Non-pigmented ciliary epithelial cell (primary cell): ENCODE results near the gene CTSD.

Experiments
- DNase-seq: peaks from one replicate; pipeline ENCODE4 v3.0.0-alpha.2; 2010; ENCODE audit warnings: low read depth

CTSD gene

GRCh38 chr11:1755692-1756561, 7.8 kb downstream of the CTSD start:
- DNase-seq = no peak

- no peak for DNase-seq
Observed at GRCh38 chr11:1755344-1755691, 8.4 kb downstream of the CTSD start.

- DNase-seq = no peak
Observed at GRCh38 chr11:1754376-1755150, 9.2 kb downstream of the CTSD start.

- no peak for DNase-seq
Observed at GRCh38 chr11:1753929-1754305, 9.8 kb downstream of the CTSD start.

- DNase-seq = no peak
Observed at GRCh38 chr11:1753229-1753928, 10.3 kb downstream of the CTSD start.

- no peak for DNase-seq
Observed at GRCh38 chr11:1752907-1753228, 10.9 kb downstream of the CTSD start.

GRCh38 chr11:1751999-1752906, 11.5 kb downstream of the CTSD start:
- DNase-seq = no peak

- DNase-seq = no peak
Observed at GRCh38 chr11:1751531-1751921, 12.2 kb downstream of the CTSD start.

GRCh38 chr11:1750840-1751530, 12.7 kb downstream of the CTSD start:
- DNase-seq = no peak

- DNase-seq = no peak
Observed at GRCh38 chr11:1750481-1750839, 13.3 kb downstream of the CTSD start, which contains the start of gene IFITM10. Gene IFITM10 (minus strand): TSS chr11:1750595. CDS start chr11:1750442, 153 bp downstream.

- no peak for DNase-seq
Observed at GRCh38 chr11:1749395-1750351, 14.1 kb downstream of the CTSD start.

- DNase-seq = no peak
Observed at GRCh38 chr11:1748636-1749394, 14.9 kb downstream of the CTSD start.

GRCh38 chr11:1747753-1748635, 15.7 kb downstream of the CTSD start:
- DNase-seq = no peak

GRCh38 chr11:1746956-1747752, 16.6 kb downstream of the CTSD start:
- no peak for DNase-seq

GRCh38 chr11:1746511-1746931, 17.2 kb downstream of the CTSD start:
- DNase-seq = no peak

GRCh38 chr11:1745701-1746320, 17.9 kb downstream of the CTSD start:
- DNase-seq = no peak
